ENCODE data around the gene ZNF491. TPM values are rescaled to one million over a fixed set of nuclear protein-coding genes. Genes with fewer than 3 reads are reported as not detected.
"Not testable (repeated sequence)": the region's sequence is repeated elsewhere in the genome, so short reads cannot be mapped to it uniquely, and the experiment has no call there.

ZNF491 gene
- total RNA-seq, 2 experiments from 2014 or later: 0.41 to 1.1 TPM

DNA sequence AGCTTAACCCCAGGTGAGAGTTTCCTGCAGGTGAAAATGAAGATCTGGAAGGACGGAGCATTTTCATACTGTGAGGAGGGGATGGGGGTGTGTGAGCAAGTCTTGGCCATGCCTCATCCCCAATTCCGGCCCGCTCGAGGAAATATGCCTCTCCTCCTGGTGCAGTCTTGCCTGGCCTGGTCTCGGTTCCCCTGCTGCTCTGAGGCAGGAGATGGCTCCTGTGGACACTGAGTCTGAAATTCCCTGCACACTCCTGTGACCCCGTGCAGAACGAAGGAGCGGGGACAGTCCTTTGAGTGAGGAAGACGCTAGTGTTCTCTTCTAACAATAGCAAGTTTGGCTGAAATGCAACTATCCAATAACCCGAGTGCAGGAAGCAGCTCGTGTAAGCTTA, 49.9 kb downstream of the ZNF491 start:
- Mint-ChIP-seq H3K36me3 (ENCODE audit: low read depth) (peaks cover 34% of the 10 kb centered on the region), H3K27ac (peak overlapping the region; percentile 83), H3K4me3 (peak overlapping the region; percentile 93), H3K27me3 (no peaks in the 10 kb centered on the region), H3K9me3 (no peaks in the 10 kb centered on the region), H3K4me1 (ENCODE audit: low read depth) (peaks cover 20% of the 10 kb centered on the region)
- POLR2A ChIA-PET: interaction anchor here (0.6 to 1.7 kb wide), 10 partner anchors 34 to 1940 kb away, joined by 3 to 9 read pairs (median 4); partner anchors contain the start of genes ZNF136, ZNF440, ZNF491 and ZNF69
- H3K27me3 ChIP-seq (ENCODE audit: control insufficient read depth in 1 of 2, insufficient read depth in 2 of 2, low read length in 2 of 2): no peaks in the 10 kb centered on the region
- H3K4me3 ChIP-seq (ENCODE audit: low read length): peak overlapping the region; percentile 61
- ATAC-seq (ENCODE audit: poor library complexity): no peak
- H3K9me3 ChIP-seq (ENCODE audit: control insufficient read depth in 1 of 2, insufficient read depth in 1 of 2, low read length in 2 of 2): peaks cover 3 to 13% of the 10 kb centered on the region in 2 experiments
- no peak for DNase-seq
- H3K27ac ChIP-seq (ENCODE audit: low read depth in 1 of 2, low read length in 2 of 2): no peak overlapping the region
- peaks cover under 1% of the 10 kb centered on the region for H3K36me3 ChIP-seq (ENCODE audit: insufficient read depth, low read length)
- intact Hi-C loops (cut with DNase I, micrococcal nuclease): loop anchor here (5.0 kb wide), 1 partner anchor 36 kb away; the partner anchor contains the start of gene ZNF440 (in 2 of the 2)
- H3K4me1 ChIP-seq (ENCODE audit: insufficient read depth, low read length): peaks cover 20% of the 10 kb centered on the region
- CTCF ChIA-PET: no interaction called here
- TF ChIP-seq, protein P1, sequence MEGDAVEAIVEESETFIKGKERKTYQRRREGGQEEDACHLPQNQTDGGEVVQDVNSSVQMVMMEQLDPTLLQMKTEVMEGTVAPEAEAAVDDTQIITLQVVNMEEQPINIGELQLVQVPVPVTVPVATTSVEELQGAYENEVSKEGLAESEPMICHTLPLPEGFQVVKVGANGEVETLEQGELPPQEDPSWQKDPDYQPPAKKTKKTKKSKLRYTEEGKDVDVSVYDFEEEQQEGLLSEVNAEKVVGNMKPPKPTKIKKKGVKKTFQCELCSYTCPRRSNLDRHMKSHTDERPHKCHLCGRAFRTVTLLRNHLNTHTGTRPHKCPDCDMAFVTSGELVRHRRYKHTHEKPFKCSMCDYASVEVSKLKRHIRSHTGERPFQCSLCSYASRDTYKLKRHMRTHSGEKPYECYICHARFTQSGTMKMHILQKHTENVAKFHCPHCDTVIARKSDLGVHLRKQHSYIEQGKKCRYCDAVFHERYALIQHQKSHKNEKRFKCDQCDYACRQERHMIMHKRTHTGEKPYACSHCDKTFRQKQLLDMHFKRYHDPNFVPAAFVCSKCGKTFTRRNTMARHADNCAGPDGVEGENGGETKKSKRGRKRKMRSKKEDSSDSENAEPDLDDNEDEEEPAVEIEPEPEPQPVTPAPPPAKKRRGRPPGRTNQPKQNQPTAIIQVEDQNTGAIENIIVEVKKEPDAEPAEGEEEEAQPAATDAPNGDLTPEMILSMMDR (IDR thresholded peaks at IDR 0.05): no peak

DNA sequence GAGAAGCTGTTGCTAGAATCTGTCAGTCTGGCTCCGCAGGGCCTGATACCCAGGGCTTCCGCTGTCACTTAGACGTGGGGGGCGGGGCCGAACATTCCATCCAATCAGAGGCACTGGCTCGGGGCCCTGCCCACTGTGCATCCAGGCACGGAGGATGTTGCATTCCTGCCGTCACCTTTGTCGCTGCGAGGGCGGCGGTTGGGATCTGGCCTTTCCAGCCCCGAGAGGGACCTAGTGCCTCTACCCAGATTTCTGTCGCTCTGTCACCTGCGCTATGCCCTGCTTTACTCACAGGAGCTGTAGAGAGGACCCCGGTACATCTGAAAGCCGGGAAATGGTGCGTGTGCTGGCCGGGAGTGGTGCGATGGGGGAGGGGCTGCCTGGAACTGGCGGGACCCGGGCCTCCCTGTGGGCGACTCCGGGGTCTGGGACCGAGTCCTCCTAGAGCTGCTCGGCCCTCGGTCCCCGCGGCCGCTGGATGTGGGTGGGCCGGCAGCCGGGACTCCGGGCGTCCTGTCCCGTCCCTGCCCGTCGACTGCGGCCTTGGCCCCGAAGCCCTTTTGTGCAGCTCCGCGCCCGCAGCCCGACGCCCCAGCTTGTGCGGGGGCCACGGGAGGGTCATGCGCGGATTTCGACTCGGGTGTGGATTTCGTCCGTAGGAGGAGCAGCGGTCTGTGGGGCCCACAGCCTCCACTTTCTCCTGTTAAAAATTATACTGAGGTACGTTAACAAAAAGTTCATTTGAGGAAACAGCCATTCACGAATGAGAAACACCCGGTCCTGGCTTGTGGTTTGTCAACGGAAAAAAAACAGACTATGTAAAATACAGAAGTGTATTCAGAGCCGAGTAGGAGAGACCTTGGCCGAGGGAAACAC, 50.5 kb downstream of the ZNF491 start, which contains the start of gene ZNF439:
TSS of gene ZNF439 (plus strand) at position 133 of the 876 bp plus-strand sequence. CDS start at position 275, 142 bp downstream.
- TF ChIP-seq, protein P1 (IDR thresholded peaks at IDR 0.05): no peak
- intact Hi-C loops (cut with DNase I, micrococcal nuclease): loop anchor here (5.0 kb wide), 1 partner anchor 37 kb away; the partner anchor contains the start of gene ZNF440 (in 2 of the 2)
- Histone ChIP-seq H3K4me1 (ENCODE audit: insufficient read depth, low read length) (peaks cover 20% of the 10 kb centered on the region), H3K36me3 (ENCODE audit: insufficient read depth, low read length) (peaks cover 5% of the 10 kb centered on the region), H3K9me3 (ENCODE audit: control insufficient read depth in 1 of 2, insufficient read depth in 1 of 2, low read length in 2 of 2) (peaks cover 9 to 13% of the 10 kb centered on the region in 2 experiments), H3K27ac (ENCODE audit: low read depth in 1 of 2, low read length in 2 of 2) (peak within 1 kb of the TSS in 1 of 2 donors; percentile 61), H3K4me3 (ENCODE audit: low read length) (peak within 1 kb of the TSS; percentile 61), H3K27me3 (ENCODE audit: control insufficient read depth in 1 of 2, insufficient read depth in 2 of 2, low read length in 2 of 2) (no peaks in the 10 kb centered on the region)
- Mint-ChIP-seq H3K4me1 (ENCODE audit: low read depth) (peaks cover 20% of the 10 kb centered on the region), H3K36me3 (ENCODE audit: low read depth) (peaks cover 40% of the 10 kb centered on the region), H3K9me3 (no peaks in the 10 kb centered on the region), H3K27me3 (no peaks in the 10 kb centered on the region), H3K4me3 (peak within 1 kb of the TSS; percentile 93), H3K27ac (peak within 1 kb of the TSS; percentile 83)
- peak; percentile 71 to 94 (median 90) for DNase-seq
- ChIA-PET CTCF (interaction anchor here (0.6 kb wide), 1 partner anchor 51 kb away, joined by 3 read pairs; no protein-coding TSS in a partner anchor), POLR2A (interaction anchor here (0.6 to 1.7 kb wide), 9 partner anchors 35 to 1939 kb away, joined by 3 to 9 read pairs (median 4); partner anchors contain the start of genes ZNF136, ZNF440, ZNF491 and ZNF69)
- peak; percentile 100 for ATAC-seq (ENCODE audit: poor library complexity)

DNA sequence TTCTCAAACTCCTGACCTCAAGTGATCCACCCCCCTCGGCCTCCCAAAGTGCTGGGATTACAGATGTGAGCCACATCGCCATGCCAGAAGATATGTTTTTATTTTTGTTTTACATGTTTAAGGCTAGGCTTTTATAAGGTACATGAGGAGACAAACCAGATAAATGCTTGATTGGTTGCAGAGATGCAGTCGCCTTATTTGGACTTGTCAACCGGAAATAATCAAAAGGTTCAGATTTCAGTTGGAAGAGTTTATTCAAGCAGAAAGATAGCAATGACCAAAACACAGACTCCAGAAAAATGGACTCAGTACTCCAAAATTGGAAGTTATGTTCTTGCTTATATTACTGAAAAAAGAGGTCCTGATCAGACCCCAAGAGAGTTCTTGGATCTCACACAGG, 52.0 kb downstream of the ZNF491 start:
- H3K27me3 ChIP-seq (ENCODE audit: control insufficient read depth in 1 of 2, insufficient read depth in 2 of 2, low read length in 2 of 2); ATAC-seq (ENCODE audit: poor library complexity); H3K4me3 ChIP-seq (ENCODE audit: low read length); H3K27ac Mint-ChIP-seq; H3K36me3 ChIP-seq (ENCODE audit: insufficient read depth, low read length); H3K9me3 Mint-ChIP-seq; H3K4me3 Mint-ChIP-seq; H3K27me3 Mint-ChIP-seq; H3K27ac ChIP-seq (ENCODE audit: low read depth in 1 of 2, low read length in 2 of 2); POLR2A ChIA-PET; CTCF ChIA-PET; intact Hi-C loops (cut with DNase I, micrococcal nuclease); DNase-seq: not testable (repeated sequence)
- H3K36me3 Mint-ChIP-seq (ENCODE audit: low read depth): peaks cover 52% of the 10 kb centered on the region
- Histone ChIP-seq H3K4me1 (ENCODE audit: insufficient read depth, low read length) (peaks cover 20% of the 10 kb centered on the region), H3K9me3 (ENCODE audit: control insufficient read depth in 1 of 2, insufficient read depth in 1 of 2, low read length in 2 of 2) (peaks cover 21 to 22% of the 10 kb centered on the region in 2 experiments)
- H3K4me1 Mint-ChIP-seq (ENCODE audit: low read depth): peaks cover 20% of the 10 kb centered on the region

All from CD4-positive, alpha-beta T cell (primary cell).